CD4-positive, alpha-beta T cell treated with Interleukin-15 for 4 hours (primary cell): ENCODE data around the gene ATG4D.
"Not testable (repeated sequence)": the region's sequence is repeated elsewhere in the genome, so short reads cannot be mapped to it uniquely, and the experiment has no call there.

ENCODE experiments used
- DNase-seq: peaks from one replicate; pipeline ENCODE4 v3.0.0-alpha.2; 2020; ENCODE audit warnings: low spot score

The ATG4D gene

GRCh38 chr19:10519421-10519820 lies 24.3 kb upstream of the ATG4D start:
- DNase-seq, result no peak

- no peak for DNase-seq
These were observed 22.9 kb upstream of the ATG4D start for GRCh38 chr19:10520652-10521318.

- DNase-seq, result no peak
These were observed 22.1 kb upstream of the ATG4D start for GRCh38 chr19:10521461-10522171.

GRCh38 chr19:10523135-10523636 lies 20.5 kb upstream of the ATG4D start:
- DNase-seq, result no peak

GRCh38 chr19:10525636-10526035 lies 18.1 kb upstream of the ATG4D start:
- DNase-seq, result no peak

- not testable (repeated sequence) for DNase-seq
These were observed 16.8 kb upstream of the ATG4D start for GRCh38 chr19:10526887-10527286.

GRCh38 chr19:10532457-10532856 lies 11.2 kb upstream of the ATG4D start:
- DNase-seq, result no peak

GRCh38 chr19:10533646-10534386 lies 9.9 kb upstream of the ATG4D start:
- DNase-seq, result no peak

- DNase-seq, result no peak
These were observed 8.1 kb upstream of the ATG4D start for GRCh38 chr19:10535613-10536012.

- DNase-seq, result no peak
These were observed 6.0 kb upstream of the ATG4D start for GRCh38 chr19:10537668-10538067.

- no peak for DNase-seq
These were observed 5.3 kb upstream of the ATG4D start for GRCh38 chr19:10538204-10538983.

- DNase-seq, result not testable (repeated sequence)
These were observed 4.7 kb upstream of the ATG4D start for GRCh38 chr19:10539016-10539415.

GRCh38 chr19:10543059-10543419 lies 665 bp upstream of the ATG4D start:
- DNase-seq, result no peak

- DNase-seq, result no peak
These were observed 593 bp downstream of the ATG4D start for GRCh38 chr19:10544242-10544752.

- no peak for DNase-seq
These were observed 1.1 kb downstream of the ATG4D start for GRCh38 chr19:10544753-10545251.

GRCh38 chr19:10546817-10547216 lies 3.1 kb downstream of the ATG4D start:
- no peak for DNase-seq

- no peak for DNase-seq
These were observed 5.1 kb downstream of the ATG4D start for GRCh38 chr19:10548746-10549276.

- DNase-seq, result no peak
These were observed 6.0 kb downstream of the ATG4D start for GRCh38 chr19:10549733-10550132.

GRCh38 chr19:10550336-10550735 lies 6.6 kb downstream of the ATG4D start:
- DNase-seq, result no peak

- DNase-seq, result not testable (repeated sequence)
These were observed 7.3 kb downstream of the ATG4D start for GRCh38 chr19:10551006-10551405.

- peak; percentile 52 for DNase-seq
These were observed 8.1 kb downstream of the ATG4D start for GRCh38 chr19:10551698-10552301.
